Activated CD8-positive, alpha-beta T cell treated with anti-CD3 and anti-CD28 coated beads, Interleukin-2, amount 10 ng/mL, durations not matched to agents 7 days and 5 days (primary cell): ENCODE measurements around the gene LAPTM5. TPM values are rescaled to one million over a fixed set of nuclear protein-coding genes. Genes with fewer than 3 reads are reported as not detected.

Experiments
- ATAC-seq: fragments of 150-1000 bp; cut with Tn5 transposase; one replicate; pipeline ENCODE4 v1.10.0; 2021; ENCODE audit warnings: moderate library complexity
- CTCF ChIA-PET: fragments of 350-600 bp; sonication (Branson Sonifier 250); formaldehyde crosslinking; loops from one replicate; lab custom pipeline; 2021; ENCODE audit warnings: antibody characterized with exemption; lab: Charles Lee
- POLR2A ChIA-PET: fragments of 350-600 bp; sonication (Branson Sonifier 250); formaldehyde crosslinking; loops from one replicate; lab custom pipeline; 2021; ENCODE audit warnings: antibody characterized with exemption; lab: Charles Lee
- DNase-seq: peaks from one replicate; pipeline ENCODE4 v3.0.0-alpha.2; 2020
- H3K27ac Mint-ChIP-seq: one replicate; pipeline ENCODE4 v1.8.0; 2021; ENCODE audit warnings: mild to moderate bottlenecking, mixed read lengths
- H3K27me3 Mint-ChIP-seq: one replicate; pipeline ENCODE4 v1.8.0; 2021; ENCODE audit warnings: low read depth, mixed read lengths
- H3K36me3 Mint-ChIP-seq: one replicate; pipeline ENCODE4 v1.8.0; 2021; ENCODE audit warnings: low read depth, mixed read lengths
- H3K4me1 Mint-ChIP-seq: one replicate; pipeline ENCODE4 v1.8.0; 2021; ENCODE audit warnings: low read depth, mixed read lengths
- H3K4me3 Mint-ChIP-seq: one replicate; pipeline ENCODE4 v1.8.0; 2021; ENCODE audit warnings: mild to moderate bottlenecking, mixed read lengths
- H3K9me3 Mint-ChIP-seq: one replicate; pipeline ENCODE4 v1.8.0; 2022; ENCODE audit warnings: mixed read lengths; ENCODE audit not compliant: insufficient read depth
- total RNA-seq, 2 experiments: library from RNA; stranded (reverse); gene quantifications; one replicate each; pipeline ENCODE4 v1.2.3, GENCODE V29; 2021

Gene LAPTM5
- total RNA-seq, 2 experiments from 2014 or later, result 407 to 413 TPM

DNA sequence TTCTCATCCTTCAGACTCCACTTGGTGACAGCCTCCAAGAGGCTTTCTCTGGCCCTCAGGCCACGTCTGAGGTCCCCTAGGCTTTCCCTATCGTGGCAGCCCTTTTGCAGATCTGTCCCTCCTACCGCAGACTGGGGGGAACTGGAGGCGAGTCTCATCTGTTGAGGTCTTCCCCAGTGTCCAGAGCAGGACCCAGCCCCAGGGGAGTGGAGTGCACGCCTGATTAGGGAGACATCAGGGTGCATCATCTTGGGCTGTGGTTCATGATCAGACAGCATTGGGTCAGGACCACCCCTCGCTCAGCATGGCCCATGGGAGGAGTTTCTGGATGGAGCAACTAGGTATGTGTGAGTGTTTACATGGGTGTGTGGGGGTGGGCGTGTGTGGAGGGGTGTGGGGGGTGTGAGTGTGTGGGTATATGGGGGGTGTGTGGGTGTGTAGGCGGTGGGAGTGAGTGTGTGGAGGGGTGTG, 25.7 kb downstream of the LAPTM5 start:
- no peak for ATAC-seq
- no peak for DNase-seq
- peaks cover 44% of the 10 kb centered on the region for H3K36me3 Mint-ChIP-seq
- ChIA-PET POLR2A (interaction anchor here (0.8 to 2.0 kb wide), 2 partner anchors 9 to 11 kb away, joined by 3 to 12 read pairs; no protein-coding TSS in a partner anchor), CTCF (interaction anchor here (0.9 to 1.8 kb wide), 6 partner anchors 12 to 449 kb away, joined by 3 to 11 read pairs (median 7); no protein-coding TSS in a partner anchor)
- peak overlapping the region; percentile 66 for H3K27ac Mint-ChIP-seq
- no peak overlapping the region for H3K4me3 Mint-ChIP-seq
- H3K27me3 Mint-ChIP-seq, result no peaks in the 10 kb centered on the region
- H3K9me3 Mint-ChIP-seq, result no peaks in the 10 kb centered on the region
- peaks cover 25% of the 10 kb centered on the region for H3K4me1 Mint-ChIP-seq

DNA sequence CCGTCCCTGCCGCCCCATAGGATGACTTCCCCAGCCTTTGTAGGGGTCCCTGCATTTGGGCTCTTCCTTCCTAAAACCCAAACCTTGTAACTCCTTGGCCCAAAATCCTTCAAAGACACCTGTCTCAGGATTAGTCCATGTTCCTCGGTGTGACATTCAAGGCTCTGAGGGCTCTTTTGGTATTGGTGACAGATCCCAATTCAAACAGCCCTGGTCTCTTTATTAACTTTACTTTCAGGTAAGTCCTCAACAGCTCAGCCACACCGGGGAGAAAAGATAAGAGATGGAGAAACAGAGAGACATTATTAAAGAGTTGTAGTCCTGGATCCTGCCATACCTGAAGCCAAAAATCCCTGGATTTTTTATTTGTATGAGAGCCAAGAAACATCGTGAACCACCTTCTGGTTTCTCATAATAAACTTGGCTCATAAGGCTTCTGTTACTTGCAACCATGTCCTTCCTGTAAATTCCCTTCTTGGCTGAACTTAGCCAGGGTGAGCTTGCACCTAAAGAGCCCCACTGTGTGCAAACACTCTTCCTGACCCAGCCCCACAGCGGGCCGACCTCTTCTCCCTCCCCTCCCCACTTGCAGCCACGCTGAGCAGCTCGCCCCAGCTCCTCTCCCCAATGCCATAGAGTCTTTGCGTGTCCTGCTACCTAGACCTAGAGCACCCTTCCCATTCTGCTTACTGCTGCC, 26.3 kb downstream of the LAPTM5 start:
- POLR2A ChIA-PET, result interaction anchor here (2.0 kb wide), 1 partner anchor 12 kb away, joined by 12 read pairs; no protein-coding TSS in a partner anchor
- CTCF ChIA-PET, result interaction anchor here (0.9 to 5.3 kb wide), 2 partner anchors 12 to 450 kb away, joined by 3 to 45 read pairs; no protein-coding TSS in a partner anchor
- Mint-ChIP-seq H3K4me1 (peaks cover 22% of the 10 kb centered on the region), H3K27me3 (no peaks in the 10 kb centered on the region), H3K36me3 (peaks cover 38% of the 10 kb centered on the region), H3K9me3 (no peaks in the 10 kb centered on the region), H3K27ac (peak overlapping the region; percentile 66), H3K4me3 (no peak overlapping the region)
- no peak for ATAC-seq
- DNase-seq, result no peak

DNA sequence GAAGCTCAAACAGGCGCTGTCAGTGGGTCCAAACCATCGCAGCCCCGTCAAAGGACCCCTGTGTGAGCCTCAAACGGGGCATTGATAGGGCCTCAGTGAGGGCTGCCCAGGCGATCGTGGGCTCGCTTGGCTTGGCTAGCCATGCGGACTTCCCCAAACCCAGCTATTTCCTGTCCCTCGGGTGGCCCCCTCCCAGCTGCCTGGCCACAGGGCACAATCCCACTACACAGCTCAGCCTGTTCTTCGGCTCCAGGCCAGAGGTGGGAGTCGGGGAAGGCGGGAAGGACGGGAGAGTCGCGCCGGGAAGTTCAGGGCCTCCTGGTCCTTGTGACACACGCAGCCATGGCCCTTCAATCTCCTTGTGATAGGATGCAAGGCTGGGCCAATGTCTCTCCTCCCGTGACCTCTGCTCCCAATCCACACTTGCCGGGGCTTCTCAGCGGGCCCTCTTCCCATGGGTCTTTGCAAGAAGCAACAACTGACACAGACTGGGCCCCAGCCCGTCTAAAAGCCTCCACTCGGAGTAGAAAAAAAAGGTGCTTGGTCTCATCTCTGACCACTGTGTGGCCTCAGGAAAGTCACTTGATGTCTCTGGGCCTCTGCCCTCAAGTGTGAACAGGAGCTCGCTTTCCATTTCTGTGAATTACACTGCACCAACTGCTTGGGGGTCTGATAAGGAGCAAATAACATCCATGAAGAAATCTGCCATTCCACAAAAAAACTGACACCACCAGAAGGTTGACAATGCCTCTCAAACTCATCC, 27.0 kb downstream of the LAPTM5 start:
- Mint-ChIP-seq H3K4me1 (peaks cover 21% of the 10 kb centered on the region), H3K27me3 (no peaks in the 10 kb centered on the region), H3K4me3 (no peak overlapping the region), H3K36me3 (peaks cover 31% of the 10 kb centered on the region), H3K9me3 (no peaks in the 10 kb centered on the region), H3K27ac (peak overlapping the region; percentile 66)
- ChIA-PET CTCF (interaction anchor here (0.7 to 5.3 kb wide), 5 partner anchors 11 to 198 kb away, joined by 3 to 45 read pairs (median 4); no protein-coding TSS in a partner anchor), POLR2A (interaction anchor here (0.6 to 1.6 kb wide), 4 partner anchors 11 to 661 kb away, joined by 3 to 9 read pairs (median 3); no protein-coding TSS in a partner anchor)
- no peak for ATAC-seq
- no peak for DNase-seq

DNA sequence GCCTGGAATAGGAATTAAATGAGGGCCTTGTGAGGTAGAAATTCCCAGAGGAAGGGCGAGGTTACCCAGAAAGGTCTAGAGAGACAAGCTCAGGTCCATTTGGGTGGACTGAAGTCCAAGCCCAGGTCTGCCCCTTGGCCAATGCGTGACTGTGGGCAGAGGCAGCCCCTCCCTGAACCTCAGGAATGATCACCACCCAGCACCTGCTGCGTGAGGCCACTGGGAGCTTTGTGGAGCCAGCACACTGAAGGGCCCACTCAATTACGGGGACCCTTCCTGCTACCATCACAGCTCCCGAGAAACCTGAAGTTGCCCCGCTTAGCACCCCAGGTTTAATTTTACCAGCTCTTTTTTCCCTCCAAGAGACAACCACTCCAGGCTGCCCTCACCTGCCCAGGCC, 27.7 kb downstream of the LAPTM5 start:
- Mint-ChIP-seq H3K27ac (no peak overlapping the region), H3K27me3 (no peaks in the 10 kb centered on the region), H3K36me3 (peaks cover 25% of the 10 kb centered on the region), H3K4me1 (peaks cover 17% of the 10 kb centered on the region), H3K9me3 (no peaks in the 10 kb centered on the region), H3K4me3 (no peak overlapping the region)
- CTCF ChIA-PET, result interaction anchor here (0.7 to 5.3 kb wide), 5 partner anchors 11 to 198 kb away, joined by 3 to 45 read pairs (median 4); no protein-coding TSS in a partner anchor
- POLR2A ChIA-PET, result interaction anchor here (0.7 to 1.6 kb wide), 4 partner anchors 10 to 53 kb away, joined by 3 to 9 read pairs (median 3); no protein-coding TSS in a partner anchor
- DNase-seq (no peak), ATAC-seq (no peak)

DNA sequence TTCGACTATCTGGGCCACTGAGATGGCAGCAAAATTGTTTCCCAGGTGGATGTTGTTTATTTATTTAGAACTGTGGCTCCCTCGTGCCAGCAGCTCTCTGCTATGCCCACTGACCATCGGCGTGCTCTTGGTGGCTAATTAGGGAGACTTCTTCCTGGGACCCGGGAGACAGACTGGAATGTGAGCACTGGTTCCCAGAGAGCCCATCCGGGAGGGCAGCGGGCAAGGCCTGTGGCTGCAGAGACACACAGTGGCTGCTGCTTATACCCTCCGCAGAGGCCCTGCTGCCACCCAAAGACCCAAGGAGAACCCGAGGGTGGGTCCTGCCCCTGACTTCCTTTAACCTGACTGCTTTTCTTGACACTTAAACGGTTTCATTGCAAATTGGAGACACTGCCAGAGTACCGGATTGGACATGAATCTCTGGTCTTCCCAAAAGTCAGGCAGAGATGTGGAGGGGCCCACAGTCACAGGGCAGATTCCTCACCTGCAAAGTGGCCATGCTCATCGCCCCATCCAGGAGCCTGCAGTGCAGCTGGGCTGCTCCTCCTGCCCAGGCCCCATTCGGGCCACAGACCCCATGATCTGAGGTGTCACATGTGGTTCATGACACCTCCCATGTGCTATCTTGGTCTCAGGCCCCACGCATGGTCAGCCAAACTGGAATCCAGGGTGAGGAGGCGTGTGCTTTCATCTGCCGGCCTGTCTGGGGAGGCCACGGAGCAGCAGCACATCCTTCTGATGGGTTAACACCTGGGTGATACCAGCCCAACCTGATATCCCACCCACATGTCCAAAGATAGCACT, 28.5 kb downstream of the LAPTM5 start:
- Mint-ChIP-seq H3K4me1 (peaks cover 15% of the 10 kb centered on the region), H3K9me3 (no peaks in the 10 kb centered on the region), H3K4me3 (no peak overlapping the region), H3K27me3 (no peaks in the 10 kb centered on the region), H3K27ac (no peak overlapping the region), H3K36me3 (peaks cover 16% of the 10 kb centered on the region)
- POLR2A ChIA-PET, result interaction anchor here (0.7 to 1.8 kb wide), 4 partner anchors 9 to 49 kb away, joined by 3 to 9 read pairs (median 6); no protein-coding TSS in a partner anchor
- CTCF ChIA-PET, result interaction anchor here (1.1 to 12.0 kb wide), 4 partner anchors 10 to 72 kb away, joined by 5 to 532 read pairs (median 26); no protein-coding TSS in a partner anchor
- DNase-seq (no peak), ATAC-seq (no peak)

DNA sequence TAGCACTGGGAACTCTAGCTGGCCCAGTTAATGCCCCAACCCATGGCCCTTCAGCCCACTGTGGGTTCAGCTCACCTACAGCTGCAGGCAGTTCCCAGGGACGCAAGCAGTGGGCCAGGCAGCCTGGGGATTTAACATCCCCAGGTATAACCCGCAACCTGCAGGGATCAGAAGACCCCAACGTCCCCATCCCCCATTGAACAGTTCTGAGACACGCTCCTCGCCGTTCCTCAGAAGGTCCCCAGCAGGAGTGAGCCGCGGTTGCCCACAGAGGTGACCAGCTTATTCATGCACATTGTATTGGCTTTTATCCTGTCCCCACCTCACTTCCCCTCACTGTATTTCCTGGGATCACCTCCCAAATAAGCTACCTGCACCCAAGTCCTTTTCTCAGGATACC, 29.2 kb downstream of the LAPTM5 start:
- H3K4me1 Mint-ChIP-seq, result peaks cover 17% of the 10 kb centered on the region
- ATAC-seq (no peak), DNase-seq (no peak)
- ChIA-PET POLR2A (interaction anchor here (1.5 to 1.8 kb wide), 2 partner anchors 9 to 15 kb away, joined by 4 to 7 read pairs; no protein-coding TSS in a partner anchor), CTCF (interaction anchor here (1.6 to 12.0 kb wide), 5 partner anchors 9 to 73 kb away, joined by 5 to 532 read pairs (median 45); partner anchors contain the start of gene LAPTM5)
- H3K27me3 Mint-ChIP-seq, result no peaks in the 10 kb centered on the region
- H3K36me3 Mint-ChIP-seq, result peaks cover 10% of the 10 kb centered on the region
- no peaks in the 10 kb centered on the region for H3K9me3 Mint-ChIP-seq
- no peak overlapping the region for H3K27ac Mint-ChIP-seq
- H3K4me3 Mint-ChIP-seq, result no peak overlapping the region

DNA sequence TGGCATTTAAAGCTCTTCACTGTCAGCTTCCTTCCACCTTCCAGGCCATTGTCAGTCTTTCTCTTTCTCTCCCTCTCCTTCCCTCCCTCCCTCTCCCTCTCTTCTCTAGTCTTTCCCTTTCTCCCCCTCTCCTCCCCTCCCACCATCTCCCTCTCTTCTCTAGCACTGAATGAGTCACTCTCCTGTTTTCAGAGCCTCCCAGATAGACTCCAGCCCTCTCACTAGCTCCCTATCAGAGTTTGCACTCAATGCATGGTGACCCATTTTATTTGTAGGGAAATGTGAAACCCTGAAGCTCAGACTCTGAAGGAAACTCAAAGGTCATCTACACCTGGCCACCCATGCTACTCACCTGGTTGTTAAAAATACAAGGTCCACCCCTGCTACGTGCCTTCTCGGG, 29.8 kb downstream of the LAPTM5 start:
- Mint-ChIP-seq H3K27me3 (no peaks in the 10 kb centered on the region), H3K4me3 (no peak overlapping the region), H3K27ac (no peak overlapping the region), H3K36me3 (peaks cover 6% of the 10 kb centered on the region), H3K4me1 (peaks cover 16% of the 10 kb centered on the region), H3K9me3 (no peaks in the 10 kb centered on the region)
- ChIA-PET POLR2A (interaction anchor here (1.5 to 1.8 kb wide), 2 partner anchors 9 to 16 kb away, joined by 4 to 7 read pairs; no protein-coding TSS in a partner anchor), CTCF (interaction anchor here (1.6 to 12.0 kb wide), 5 partner anchors 9 to 73 kb away, joined by 5 to 532 read pairs (median 45); partner anchors contain the start of gene LAPTM5)
- ATAC-seq (no peak), DNase-seq (no peak)

DNA sequence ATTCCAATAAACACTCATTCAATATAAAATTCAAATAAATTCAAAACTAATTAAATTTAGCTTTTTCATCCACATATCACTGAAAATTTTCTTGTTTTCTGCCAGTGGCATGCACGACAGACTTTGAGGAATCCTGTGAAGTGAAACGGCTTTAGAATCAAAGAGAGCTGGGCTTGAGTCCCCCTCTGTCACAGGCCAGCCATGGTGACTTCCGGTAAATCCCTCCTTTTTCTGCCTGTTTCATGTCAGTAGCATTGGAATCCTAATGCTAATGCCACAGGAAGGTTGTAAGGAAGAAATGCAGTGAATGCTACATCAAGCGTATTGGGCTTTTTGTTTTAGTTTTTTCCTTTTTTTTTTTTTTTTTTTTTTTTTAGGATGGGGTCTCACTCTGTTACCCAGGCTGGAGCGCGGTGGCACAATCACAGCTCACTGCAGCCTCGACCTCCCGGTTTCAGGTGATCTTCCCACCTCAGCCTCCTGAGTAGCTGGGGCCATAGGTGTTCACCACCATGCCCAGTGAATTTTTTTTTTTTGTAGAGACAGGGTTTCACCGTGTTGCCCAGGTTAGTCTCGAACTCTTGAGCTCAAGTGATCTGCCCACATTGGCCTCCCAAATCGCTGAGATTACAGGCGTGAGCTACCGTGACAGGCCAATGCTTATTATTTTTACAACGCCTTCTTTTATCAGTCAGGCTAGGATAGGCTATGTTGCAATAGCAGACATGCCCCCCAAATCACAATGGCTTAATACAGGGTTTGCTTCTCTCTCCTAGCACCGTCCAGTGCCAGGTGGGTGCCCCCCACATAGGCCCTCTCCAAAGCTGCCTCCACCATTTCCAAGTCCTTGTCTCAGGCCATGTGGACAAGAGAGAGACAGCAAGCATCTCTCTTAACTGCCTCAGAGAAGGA, 30.5 kb downstream of the LAPTM5 start:
- H3K4me1 Mint-ChIP-seq, result peaks cover 13% of the 10 kb centered on the region
- no peak overlapping the region for H3K4me3 Mint-ChIP-seq
- H3K36me3 Mint-ChIP-seq, result no peaks in the 10 kb centered on the region
- no peak overlapping the region for H3K27ac Mint-ChIP-seq
- no peaks in the 10 kb centered on the region for H3K27me3 Mint-ChIP-seq
- CTCF ChIA-PET, result interaction anchor here (4.4 to 12.0 kb wide), 4 partner anchors 8 to 56 kb away, joined by 24 to 532 read pairs (median 144); partner anchors contain the start of gene LAPTM5
- no peaks in the 10 kb centered on the region for H3K9me3 Mint-ChIP-seq
- POLR2A ChIA-PET, result interaction anchor here (0.7 to 1.8 kb wide), 3 partner anchors 8 to 17 kb away, joined by 4 to 7 read pairs (median 5); no protein-coding TSS in a partner anchor
- DNase-seq, result no peak
- no peak for ATAC-seq

DNA sequence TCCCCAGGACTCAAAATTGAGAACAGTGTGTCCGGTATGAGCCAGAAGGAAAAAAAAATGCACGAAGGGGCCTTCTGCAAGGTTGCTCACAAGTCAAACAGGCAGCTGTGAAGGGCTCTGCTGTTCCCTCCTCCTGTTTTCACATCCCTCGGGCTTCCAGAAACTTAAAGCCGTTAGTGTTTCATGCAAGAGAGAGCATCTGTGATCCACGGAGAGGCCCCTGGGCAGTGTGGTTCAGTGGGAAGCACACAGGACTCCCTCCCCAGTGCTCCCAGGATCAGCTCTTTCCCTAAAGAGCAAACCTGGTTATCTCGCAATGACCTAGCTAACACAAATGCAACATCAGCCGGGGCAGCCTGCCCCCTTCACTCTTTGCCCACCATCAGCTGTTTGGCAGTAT, 31.3 kb downstream of the LAPTM5 start:
- ChIA-PET POLR2A (interaction anchor here (0.7 to 1.6 kb wide), 2 partner anchors 18 to 22 kb away, joined by 3 to 5 read pairs; no protein-coding TSS in a partner anchor), CTCF (interaction anchor here (4.4 to 12.0 kb wide), 4 partner anchors 7 to 57 kb away, joined by 24 to 532 read pairs (median 144); partner anchors contain the start of gene LAPTM5)
- no peaks in the 10 kb centered on the region for H3K27me3 Mint-ChIP-seq
- no peak for DNase-seq
- no peaks in the 10 kb centered on the region for H3K36me3 Mint-ChIP-seq
- H3K9me3 Mint-ChIP-seq, result no peaks in the 10 kb centered on the region
- H3K4me1 Mint-ChIP-seq, result peaks cover 8% of the 10 kb centered on the region
- no peak overlapping the region for H3K27ac Mint-ChIP-seq
- no peak for ATAC-seq
- no peak overlapping the region for H3K4me3 Mint-ChIP-seq
